ENCODE measurements around the gene THADA.

GRCh38 chr2:43393918-43394317 lies 201.9 kb downstream of the THADA start:
- no peak for TF ChIP-seq ZNF671 (CRISPR knock-in tag; IDR thresholded peaks at IDR 0.05)
- no peak for TF ChIP-seq ZNF263 (CRISPR knock-in tag; IDR thresholded peaks at IDR 0.05; ENCODE audit: low read depth)
- no peak for TF ChIP-seq SP1 (CRISPR knock-in tag; conservative IDR thresholded peaks at IDR 0.05)
- TF ChIP-seq CTCF (IDR thresholded peaks at IDR 0.05) = no peak
- TF ChIP-seq ZNF317 (CRISPR knock-in tag; IDR thresholded peaks at IDR 0.05; ENCODE audit: borderline replicate concordance, low read depth) = no peak
